ENCODE results near the gene PITRM1. TPM values are rescaled to one million over a fixed set of nuclear protein-coding genes. Genes with fewer than 3 reads are reported as not detected.

The PITRM1 gene
- polyA plus RNA-seq, 1 donor (not counting 4 experiments of a cell fraction or from before 2014, with no cell fraction given), result 47.2 TPM

DNA sequence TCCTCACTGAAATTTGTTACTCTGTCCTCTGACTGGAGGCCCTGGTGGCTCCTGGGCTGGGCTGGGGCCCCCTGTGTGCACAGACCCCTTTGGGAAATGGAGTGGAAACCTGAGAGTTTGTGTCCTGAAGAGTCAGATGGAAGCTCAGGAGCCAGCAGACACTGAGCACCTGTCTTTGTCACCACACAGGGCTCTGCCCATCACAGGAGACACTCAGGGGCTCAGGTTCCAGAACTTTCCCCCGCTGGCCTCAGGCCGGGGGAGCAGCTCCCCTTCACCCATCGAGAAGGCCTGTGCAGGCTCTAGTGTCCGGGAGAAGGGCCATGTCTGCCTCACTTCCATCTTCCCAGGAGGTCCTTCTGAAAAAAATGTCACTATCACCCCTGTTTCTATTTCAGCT, 22.3 kb upstream of the PITRM1 start:
- Histone ChIP-seq H3K9me3 (ENCODE audit: control insufficient read depth, low read depth, low read length) (no peaks in the 10 kb centered on the region), H3K27me3 (ENCODE audit: control insufficient read depth, extremely low read depth, insufficient read depth, low read length) (peaks cover 19% of the 10 kb centered on the region), H3K4me3 (ENCODE audit: control insufficient read depth in 2 of 3, extremely low read depth in 1 of 3, insufficient read depth in 2 of 3, low read depth in 1 of 3, low read length in 3 of 3) (no peak overlapping the region), H2AFZ (ENCODE audit: control insufficient read depth, low read length) (no peak overlapping the region), H3K79me2 (ENCODE audit: control insufficient read depth, insufficient read depth, low read length) (no peaks in the 10 kb centered on the region), H3K4me1 (ENCODE audit: control insufficient read depth, extremely low read depth, insufficient read depth, low read length) (peaks cover 8% of the 10 kb centered on the region), H4K20me1 (ENCODE audit: control insufficient read depth, extremely low read depth, insufficient read depth, low read length) (no peaks in the 10 kb centered on the region), H3K9me1 (ENCODE audit: control insufficient read depth, extremely low read depth, insufficient read depth, low read length) (no peaks in the 10 kb centered on the region), H3K36me3 (ENCODE audit: control insufficient read depth in 2 of 2, extremely low read depth in 1 of 2, insufficient read depth in 2 of 2, low read length in 2 of 2) (no peaks in the 10 kb centered on the region), H3K27ac (ENCODE audit: control insufficient read depth, insufficient read depth, low read length) (no peak overlapping the region), H3K9ac (ENCODE audit: control insufficient read depth, extremely low read depth, insufficient read depth, low read length) (no peak overlapping the region), H3K4me2 (ENCODE audit: control insufficient read depth, extremely low read depth, insufficient read depth, low read depth, low read length) (no peak overlapping the region)
- DNase-seq (ENCODE audit: low read depth, low spot score), result no peak
- no peak for FAIRE-seq
- TF ChIP-seq, protein P1, sequence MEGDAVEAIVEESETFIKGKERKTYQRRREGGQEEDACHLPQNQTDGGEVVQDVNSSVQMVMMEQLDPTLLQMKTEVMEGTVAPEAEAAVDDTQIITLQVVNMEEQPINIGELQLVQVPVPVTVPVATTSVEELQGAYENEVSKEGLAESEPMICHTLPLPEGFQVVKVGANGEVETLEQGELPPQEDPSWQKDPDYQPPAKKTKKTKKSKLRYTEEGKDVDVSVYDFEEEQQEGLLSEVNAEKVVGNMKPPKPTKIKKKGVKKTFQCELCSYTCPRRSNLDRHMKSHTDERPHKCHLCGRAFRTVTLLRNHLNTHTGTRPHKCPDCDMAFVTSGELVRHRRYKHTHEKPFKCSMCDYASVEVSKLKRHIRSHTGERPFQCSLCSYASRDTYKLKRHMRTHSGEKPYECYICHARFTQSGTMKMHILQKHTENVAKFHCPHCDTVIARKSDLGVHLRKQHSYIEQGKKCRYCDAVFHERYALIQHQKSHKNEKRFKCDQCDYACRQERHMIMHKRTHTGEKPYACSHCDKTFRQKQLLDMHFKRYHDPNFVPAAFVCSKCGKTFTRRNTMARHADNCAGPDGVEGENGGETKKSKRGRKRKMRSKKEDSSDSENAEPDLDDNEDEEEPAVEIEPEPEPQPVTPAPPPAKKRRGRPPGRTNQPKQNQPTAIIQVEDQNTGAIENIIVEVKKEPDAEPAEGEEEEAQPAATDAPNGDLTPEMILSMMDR (optimal IDR thresholded peaks at IDR 0.05 in 1 of 3, IDR thresholded peaks at IDR 0.05 in 1 of 3, conservative IDR thresholded peaks at IDR 0.05 in 1 of 3; ENCODE audit: extremely low read depth in 1 of 3, insufficient read depth in 2 of 3, low read length in 3 of 3), result no peak
- TF ChIP-seq EZH2 (IDR thresholded peaks at IDR 0.05; ENCODE audit: low read length), result no peak
- dilution Hi-C loops (cut with MboI; ENCODE audit: extremely low pct_ligation_motif_present, low sequenced_read_pairs), result no loop called here

DNA sequence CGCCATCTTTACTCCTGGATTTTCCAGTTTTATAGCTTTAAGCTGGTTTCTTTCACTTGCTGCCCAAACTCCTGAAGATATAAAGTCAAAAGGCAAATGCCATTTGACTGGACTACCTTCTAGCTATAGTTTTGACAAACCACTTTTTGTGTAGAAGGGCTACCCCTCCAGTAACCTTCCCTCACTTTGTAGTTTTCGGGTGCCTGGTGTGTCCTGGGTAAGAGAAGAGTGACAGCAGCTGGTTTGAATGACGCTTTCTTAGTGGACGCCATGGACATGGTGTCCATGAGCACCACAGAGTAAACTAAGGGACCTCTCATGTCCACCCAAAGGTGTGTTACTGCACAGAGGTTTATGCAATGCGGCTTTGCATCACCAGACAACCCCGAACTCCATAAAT, 21.2 kb upstream of the PITRM1 start:
- H3K9ac ChIP-seq (ENCODE audit: control insufficient read depth, extremely low read depth, insufficient read depth, low read length), result no peak overlapping the region
- no peaks in the 10 kb centered on the region for H3K36me3 ChIP-seq (ENCODE audit: control insufficient read depth in 2 of 2, extremely low read depth in 1 of 2, insufficient read depth in 2 of 2, low read length in 2 of 2)
- H3K4me3 ChIP-seq (ENCODE audit: control insufficient read depth in 2 of 3, extremely low read depth in 1 of 3, insufficient read depth in 2 of 3, low read depth in 1 of 3, low read length in 3 of 3), result no peak overlapping the region
- H3K79me2 ChIP-seq (ENCODE audit: control insufficient read depth, insufficient read depth, low read length), result no peaks in the 10 kb centered on the region
- H3K9me3 ChIP-seq (ENCODE audit: control insufficient read depth, low read depth, low read length), result no peaks in the 10 kb centered on the region
- FAIRE-seq (no peak), DNase-seq (ENCODE audit: low read depth, low spot score) (no peak)
- TF ChIP-seq, protein P1 (optimal IDR thresholded peaks at IDR 0.05 in 1 of 3, IDR thresholded peaks at IDR 0.05 in 1 of 3, conservative IDR thresholded peaks at IDR 0.05 in 1 of 3; ENCODE audit: extremely low read depth in 1 of 3, insufficient read depth in 2 of 3, low read length in 3 of 3), result no peak
- TF ChIP-seq EZH2 (IDR thresholded peaks at IDR 0.05; ENCODE audit: low read length), result no peak
- H2AFZ ChIP-seq (ENCODE audit: control insufficient read depth, low read length), result no peak overlapping the region
- peaks cover 8% of the 10 kb centered on the region for H3K4me1 ChIP-seq (ENCODE audit: control insufficient read depth, extremely low read depth, insufficient read depth, low read length)
- H3K27me3 ChIP-seq (ENCODE audit: control insufficient read depth, extremely low read depth, insufficient read depth, low read length), result peaks cover 8% of the 10 kb centered on the region
- no peak overlapping the region for H3K4me2 ChIP-seq (ENCODE audit: control insufficient read depth, extremely low read depth, insufficient read depth, low read depth, low read length)
- H3K27ac ChIP-seq (ENCODE audit: control insufficient read depth, insufficient read depth, low read length), result no peak overlapping the region
- no peaks in the 10 kb centered on the region for H4K20me1 ChIP-seq (ENCODE audit: control insufficient read depth, extremely low read depth, insufficient read depth, low read length)
- dilution Hi-C loops (cut with MboI; ENCODE audit: extremely low pct_ligation_motif_present, low sequenced_read_pairs), result no loop called here
- H3K9me1 ChIP-seq (ENCODE audit: control insufficient read depth, extremely low read depth, insufficient read depth, low read length), result no peaks in the 10 kb centered on the region

Data from keratinocyte (primary cell).